K562 (cell line): ENCODE measurements around the gene TGFB2. TPM values are rescaled to one million over a fixed set of nuclear protein-coding genes. Genes with fewer than 3 reads are reported as not detected.

Experiments used
- ARID3A ChIP-seq: IDR thresholded peaks from 2 replicates; pipeline ENCODE4 v1.6.1; 2012; ENCODE audit warnings: low read depth, low read length, improper control_type of control experiment, borderline replicate concordance
- FOXA1 ChIP-seq: fragments of 450-650 bp; IDR thresholded peaks from 2 replicates; pipeline ENCODE4 v1.6.1; 2016; ENCODE audit warnings: mild to moderate bottlenecking, borderline replicate concordance
- FOXO4 ChIP-seq: fragments of 450-650 bp; formaldehyde crosslinking; IDR thresholded peaks from 2 replicates; pipeline ENCODE4 v1.4.0; 2020; ENCODE audit warnings: mild to moderate bottlenecking, moderate library complexity
- GTF2E2 ChIP-seq: fragments of 200-800 bp; sonication (Bioruptor generic); IDR thresholded peaks from 2 replicates; pipeline ENCODE4 v1.6.1; 2016; ENCODE audit warnings: missing genetic modification characterization, missing compliant biosample characterization
- HMGXB4 ChIP-seq: sonication (generic); formaldehyde crosslinking; IDR thresholded peaks from 2 replicates; pipeline ENCODE4 v1.8.1; 2023; ENCODE audit warnings: mild to moderate bottlenecking, missing genetic modification reagents
- RFX5 ChIP-seq: IDR thresholded peaks from 2 replicates; pipeline ENCODE4 v1.6.1; 2011; ENCODE audit warnings: low read depth, mild to moderate bottlenecking, improper control_type of control experiment, low read length
- polyA plus RNA-seq, 8 experiments: library from polyadenylated mRNA; depleted of rRNA in 4 of 8; stranded (reverse) in 5 of 8; unstranded in 3 of 8; fragments of >200 nt; fragmentation: Nextera tagmentation in 2 of 8; fragmentation: Illumina TruSeq in 1 of 8; extraction: Ambion mirVana in 2 of 8; extraction: Trizol in 1 of 8; gene quantifications; 2 replicates each; pipeline versions ENCODE4 v1.2.1 to v1.2.3, GENCODE V29; 2011 to 2014; ENCODE audit warnings: inconsistent platforms in 1 of 8, missing spikeins in 1 of 8
- total RNA-seq, 7 experiments: library from RNA; depleted of rRNA in 6 of 7; stranded (reverse); fragments of >200 nt in 6 of 7; fragmentation: Illumina TruSeq in 2 of 7; extraction: Trizol in 2 of 7; gene quantifications; 2 replicates each; pipeline versions ENCODE4 v1.2.1 to v1.2.3, GENCODE V29; 2011 to 2021; ENCODE audit warnings: low replicate concordance in 1 of 7
- TF ChIP-seq, protein P1 (sequence below), 2 experiments: fragments of 450-650 bp; IDR thresholded peaks; 2 replicates each; pipeline ENCODE4 v1.6.1; 2016; ENCODE audit warnings: mild to moderate bottlenecking in 2 of 2, borderline replicate concordance in 1 of 2, low read depth in 1 of 2, moderate library complexity in 1 of 2
- TF ChIP-seq, protein P2 (sequence below): sonication (generic); formaldehyde crosslinking; IDR thresholded peaks from 2 replicates; pipeline ENCODE4 v1.8.0; 2022; ENCODE audit warnings: mild to moderate bottlenecking, missing genetic modification reagents
- TF ChIP-seq, protein P3 (sequence below): sonication (generic); IDR thresholded peaks from 2 replicates; pipeline ENCODE4 v1.6.1; 2016

Gene TGFB2
- total and polyA plus RNA-seq, 9 of the 15 experiments (the other 6 are each of a cell fraction or from before 2014, with no cell fraction given), result 0.03 to 0.41 (median 0.11) TPM; not detected in 3

GRCh38 chr1:218344814-218345672, at the start of gene TGFB2 (continued):
- TF ChIP-seq, protein P1, sequence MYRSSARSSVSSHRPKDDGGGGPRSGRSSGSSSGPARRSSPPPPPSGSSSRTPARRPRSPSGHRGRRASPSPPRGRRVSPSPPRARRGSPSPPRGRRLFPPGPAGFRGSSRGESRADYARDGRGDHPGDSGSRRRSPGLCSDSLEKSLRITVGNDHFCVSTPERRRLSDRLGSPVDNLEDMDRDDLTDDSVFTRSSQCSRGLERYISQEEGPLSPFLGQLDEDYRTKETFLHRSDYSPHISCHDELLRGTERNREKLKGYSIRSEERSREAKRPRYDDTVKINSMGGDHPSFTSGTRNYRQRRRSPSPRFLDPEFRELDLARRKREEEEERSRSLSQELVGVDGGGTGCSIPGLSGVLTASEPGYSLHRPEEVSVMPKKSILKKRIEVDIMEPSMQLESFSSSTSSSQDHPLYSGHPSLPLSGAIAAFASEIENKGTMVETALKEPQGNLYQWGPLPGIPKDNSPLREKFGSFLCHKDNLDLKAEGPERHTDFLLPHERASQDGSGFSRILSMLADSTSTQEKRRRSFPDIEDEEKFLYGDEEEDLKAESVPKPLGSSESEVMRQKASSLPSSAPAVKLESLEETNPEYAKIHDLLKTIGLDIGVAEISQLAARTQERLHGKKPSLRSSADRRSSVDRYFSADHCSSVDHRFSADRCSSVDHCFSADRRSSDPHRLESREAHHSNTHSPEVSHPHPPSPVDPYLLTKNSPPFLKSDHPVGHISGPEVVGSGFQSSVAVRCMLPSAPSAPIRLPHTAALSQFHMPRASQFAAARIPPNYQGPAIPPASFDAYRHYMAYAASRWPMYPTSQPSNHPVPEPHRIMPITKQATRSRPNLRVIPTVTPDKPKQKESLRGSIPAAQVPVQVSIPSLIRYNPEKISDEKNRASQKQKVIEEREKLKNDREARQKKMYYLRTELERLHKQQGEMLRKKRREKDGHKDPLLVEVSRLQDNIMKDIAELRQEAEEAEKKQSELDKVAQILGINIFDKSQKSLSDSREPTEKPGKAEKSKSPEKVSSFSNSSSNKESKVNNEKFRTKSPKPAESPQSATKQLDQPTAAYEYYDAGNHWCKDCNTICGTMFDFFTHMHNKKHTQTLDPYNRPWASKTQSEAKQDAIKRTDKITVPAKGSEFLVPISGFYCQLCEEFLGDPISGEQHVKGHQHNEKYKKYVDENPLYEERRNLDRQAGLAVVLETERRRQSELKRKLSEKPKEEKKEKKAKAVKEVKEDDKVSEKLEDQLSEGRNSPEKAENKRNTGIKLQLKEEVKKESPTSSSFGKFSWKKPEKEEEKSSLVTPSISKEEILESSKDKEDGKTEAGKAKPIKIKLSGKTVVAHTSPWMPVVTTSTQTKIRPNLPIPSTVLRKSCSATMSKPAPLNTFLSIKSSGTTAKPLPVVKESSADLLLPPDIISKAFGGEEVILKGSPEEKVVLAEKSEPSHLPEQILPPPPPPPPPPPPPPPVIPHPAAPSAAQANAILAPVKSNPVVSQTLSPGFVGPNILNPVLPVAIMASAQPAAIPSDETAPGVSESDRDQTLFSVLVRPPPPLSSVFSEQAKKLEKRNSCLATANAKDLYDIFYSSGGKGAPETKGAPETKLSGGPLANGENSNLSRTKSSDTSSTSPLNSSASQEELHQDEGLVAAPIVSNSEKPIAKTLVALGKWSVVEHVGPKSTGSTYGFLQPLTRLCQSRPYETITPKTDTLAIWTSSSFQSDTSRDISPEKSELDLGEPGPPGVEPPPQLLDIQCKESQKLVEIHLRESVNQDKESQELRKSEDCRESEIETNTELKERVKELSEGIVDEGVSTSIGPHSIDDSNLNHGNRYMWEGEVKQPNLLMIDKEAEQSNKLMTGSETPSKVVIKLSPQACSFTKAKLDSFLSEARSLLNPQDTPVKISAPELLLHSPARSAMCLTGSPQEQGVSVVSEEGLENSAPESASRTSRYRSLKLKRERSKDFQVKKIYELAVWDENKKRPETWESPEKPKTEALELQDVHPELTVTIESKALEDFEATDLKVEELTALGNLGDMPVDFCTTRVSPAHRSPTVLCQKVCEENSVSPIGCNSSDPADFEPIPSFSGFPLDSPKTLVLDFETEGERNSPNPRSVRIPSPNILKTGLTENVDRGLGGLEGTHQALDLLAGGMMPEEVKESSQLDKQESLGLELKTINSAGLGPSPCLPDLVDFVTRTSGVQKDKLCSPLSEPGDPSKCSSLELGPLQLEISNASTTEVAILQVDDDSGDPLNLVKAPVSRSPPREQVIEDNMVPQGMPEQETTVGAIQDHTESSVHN (IDR thresholded peaks at IDR 0.05; ENCODE audit: borderline replicate concordance in 1 of 2, low read depth in 1 of 2), result no peak
- no peak for TF ChIP-seq ARID3A
- TF ChIP-seq RFX5, result no peak
- no peak for TF ChIP-seq FOXA1
- no peak for TF ChIP-seq GTF2E2 (tag)
- TF ChIP-seq, protein P2, sequence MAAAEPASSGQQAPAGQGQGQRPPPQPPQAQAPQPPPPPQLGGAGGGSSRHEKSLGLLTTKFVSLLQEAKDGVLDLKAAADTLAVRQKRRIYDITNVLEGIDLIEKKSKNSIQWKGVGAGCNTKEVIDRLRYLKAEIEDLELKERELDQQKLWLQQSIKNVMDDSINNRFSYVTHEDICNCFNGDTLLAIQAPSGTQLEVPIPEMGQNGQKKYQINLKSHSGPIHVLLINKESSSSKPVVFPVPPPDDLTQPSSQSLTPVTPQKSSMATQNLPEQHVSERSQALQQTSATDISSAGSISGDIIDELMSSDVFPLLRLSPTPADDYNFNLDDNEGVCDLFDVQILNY (CRISPR knock-in tag), result no peak
- TF ChIP-seq HMGXB4 (CRISPR knock-in tag), result no peak
- TF ChIP-seq FOXO4, result no peak
- TF ChIP-seq, protein P3, sequence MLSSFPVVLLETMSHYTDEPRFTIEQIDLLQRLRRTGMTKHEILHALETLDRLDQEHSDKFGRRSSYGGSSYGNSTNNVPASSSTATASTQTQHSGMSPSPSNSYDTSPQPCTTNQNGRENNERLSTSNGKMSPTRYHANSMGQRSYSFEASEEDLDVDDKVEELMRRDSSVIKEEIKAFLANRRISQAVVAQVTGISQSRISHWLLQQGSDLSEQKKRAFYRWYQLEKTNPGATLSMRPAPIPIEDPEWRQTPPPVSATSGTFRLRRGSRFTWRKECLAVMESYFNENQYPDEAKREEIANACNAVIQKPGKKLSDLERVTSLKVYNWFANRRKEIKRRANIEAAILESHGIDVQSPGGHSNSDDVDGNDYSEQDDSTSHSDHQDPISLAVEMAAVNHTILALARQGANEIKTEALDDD, result no peak
